Measurements from ENCODE around the gene ANO8. TPM values are rescaled to one million over a fixed set of nuclear protein-coding genes. Genes with fewer than 3 reads are reported as not detected.
A peak's percentile ranks its signal among the peaks of the same experiment; 100 is the strongest.
"Not testable (repeated sequence)": the region's sequence is repeated elsewhere in the genome, so short reads cannot be mapped to it uniquely, and the experiment has no call there.

ANO8 gene
- total RNA-seq, 4 donors from 2014 or later: 1.3 to 6.2 (median 4.2) TPM

DNA sequence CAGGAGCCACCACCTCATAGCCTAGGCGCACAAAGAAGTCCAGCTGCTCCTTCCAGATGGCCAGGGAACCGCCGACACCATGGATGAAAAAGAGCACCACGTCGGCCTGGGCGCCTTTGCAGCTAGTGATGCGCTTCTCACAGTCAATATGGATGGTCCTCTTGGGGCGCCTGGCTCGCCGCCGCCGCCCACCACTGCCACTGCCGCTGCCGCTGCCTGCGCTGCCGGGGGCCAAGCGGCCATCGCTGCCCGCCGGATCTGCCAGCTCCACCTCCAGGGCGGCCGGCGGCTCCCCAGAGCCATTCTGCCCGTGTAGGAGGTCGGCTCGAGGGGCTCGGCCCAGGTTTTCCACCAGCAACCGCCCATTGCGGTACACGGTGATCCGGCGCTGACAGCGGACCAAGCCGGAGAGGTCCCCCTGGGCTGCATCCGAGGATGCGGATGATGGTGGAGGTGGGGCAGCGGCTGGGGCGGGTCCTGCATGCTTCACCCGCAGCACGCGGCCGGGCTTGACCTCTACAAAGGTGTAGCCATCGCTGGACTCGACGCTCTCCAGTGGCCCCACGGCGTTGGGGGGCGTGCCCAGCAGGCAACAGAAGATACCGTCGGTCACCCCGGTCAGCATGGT lies 33.5 kb downstream of the ANO8 start:
- Histone ChIP-seq H3K27me3 (no peaks in the 10 kb centered on the region), H3K36me3 (peaks cover 0 to 35% of the 10 kb centered on the region in 2 donors), H3K9me3 (no peaks in the 10 kb centered on the region), H3K4me3 (no peak overlapping the region), H3K27ac (no peak overlapping the region), H3K4me1 (peaks cover 0 to 58% (median 28%) of the 10 kb centered on the region in 3 donors)
- WGBS, 2 donors (ENCODE audit: low coverage in 1 of 2): 100% methylated on average over 1 of the region's 51 CpGs; no CpG with 5 or more reads in 1 of the 2 donors
- ATAC-seq: no peak
- no peak for TF ChIP-seq EP300 (IDR thresholded peaks at IDR 0.05)
- no peak for TF ChIP-seq POLR2A (IDR thresholded peaks at IDR 0.05)
- TF ChIP-seq, protein P1, sequence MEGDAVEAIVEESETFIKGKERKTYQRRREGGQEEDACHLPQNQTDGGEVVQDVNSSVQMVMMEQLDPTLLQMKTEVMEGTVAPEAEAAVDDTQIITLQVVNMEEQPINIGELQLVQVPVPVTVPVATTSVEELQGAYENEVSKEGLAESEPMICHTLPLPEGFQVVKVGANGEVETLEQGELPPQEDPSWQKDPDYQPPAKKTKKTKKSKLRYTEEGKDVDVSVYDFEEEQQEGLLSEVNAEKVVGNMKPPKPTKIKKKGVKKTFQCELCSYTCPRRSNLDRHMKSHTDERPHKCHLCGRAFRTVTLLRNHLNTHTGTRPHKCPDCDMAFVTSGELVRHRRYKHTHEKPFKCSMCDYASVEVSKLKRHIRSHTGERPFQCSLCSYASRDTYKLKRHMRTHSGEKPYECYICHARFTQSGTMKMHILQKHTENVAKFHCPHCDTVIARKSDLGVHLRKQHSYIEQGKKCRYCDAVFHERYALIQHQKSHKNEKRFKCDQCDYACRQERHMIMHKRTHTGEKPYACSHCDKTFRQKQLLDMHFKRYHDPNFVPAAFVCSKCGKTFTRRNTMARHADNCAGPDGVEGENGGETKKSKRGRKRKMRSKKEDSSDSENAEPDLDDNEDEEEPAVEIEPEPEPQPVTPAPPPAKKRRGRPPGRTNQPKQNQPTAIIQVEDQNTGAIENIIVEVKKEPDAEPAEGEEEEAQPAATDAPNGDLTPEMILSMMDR (IDR thresholded peaks at IDR 0.05): no peak
- no peak for TF ChIP-seq POLR2AphosphoS5 (IDR thresholded peaks at IDR 0.05)

DNA sequence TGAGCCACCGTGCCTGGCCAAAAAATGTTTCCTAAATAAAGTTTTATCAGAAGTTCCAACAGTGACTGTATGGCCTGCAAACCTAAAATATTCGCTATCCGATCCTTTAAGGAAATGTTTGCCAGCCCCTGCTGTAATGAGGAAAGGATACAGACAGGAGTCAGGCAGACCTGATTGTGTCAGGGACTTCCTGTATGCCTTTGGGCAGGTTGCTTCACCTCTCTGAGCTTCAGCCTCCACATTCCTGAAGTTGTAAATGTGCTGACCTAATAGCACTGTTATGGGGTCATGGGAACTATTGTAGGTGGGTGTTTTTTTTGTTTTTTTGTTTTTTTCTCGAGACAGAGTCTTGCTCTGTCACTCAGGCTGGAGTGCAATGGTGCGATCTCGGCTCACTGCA lies 37.7 kb downstream of the ANO8 start:
- Histone ChIP-seq H3K9me3 (no peaks in the 10 kb centered on the region), H3K27ac (no peak overlapping the region), H3K27me3 (no peaks in the 10 kb centered on the region), H3K4me1 (peaks cover 0 to 46% (median 7%) of the 10 kb centered on the region in 3 donors), H3K4me3 (no peak overlapping the region), H3K36me3 (peaks cover 0 to 47% of the 10 kb centered on the region in 2 donors)
- TF ChIP-seq POLR2AphosphoS5 (IDR thresholded peaks at IDR 0.05) (no peak), EP300 (IDR thresholded peaks at IDR 0.05) (no peak), POLR2A (IDR thresholded peaks at IDR 0.05) (no peak)
- TF ChIP-seq, protein P1 (IDR thresholded peaks at IDR 0.05): no peak
- no peak for ATAC-seq
- WGBS, 2 donors (ENCODE audit: low coverage in 1 of 2): 77 to 87% methylated on average over 6 of the region's 6 CpGs

DNA sequence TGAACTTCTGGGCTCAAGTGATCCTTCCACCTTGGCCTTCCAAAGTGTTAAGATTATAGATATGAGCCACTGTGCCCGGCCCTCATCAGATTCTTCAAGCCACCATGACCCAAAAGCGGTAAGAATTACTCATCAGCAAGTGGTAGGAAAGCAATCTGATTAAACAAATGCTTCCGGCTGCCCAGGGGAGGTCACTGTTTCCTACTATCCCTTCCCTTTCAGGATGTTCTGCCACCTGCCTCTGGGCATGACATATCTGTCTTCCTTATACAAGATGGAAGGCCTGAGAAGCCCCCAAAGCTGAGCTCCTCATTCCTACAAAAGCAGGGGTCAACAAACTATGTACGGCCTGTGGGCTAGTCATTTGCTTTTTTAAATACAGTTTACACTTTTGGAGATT lies 38.4 kb downstream of the ANO8 start:
- WGBS, 2 donors (ENCODE audit: low coverage in 1 of 2): 35 to 36% methylated on average over 4 of the region's 4 CpGs

DNA sequence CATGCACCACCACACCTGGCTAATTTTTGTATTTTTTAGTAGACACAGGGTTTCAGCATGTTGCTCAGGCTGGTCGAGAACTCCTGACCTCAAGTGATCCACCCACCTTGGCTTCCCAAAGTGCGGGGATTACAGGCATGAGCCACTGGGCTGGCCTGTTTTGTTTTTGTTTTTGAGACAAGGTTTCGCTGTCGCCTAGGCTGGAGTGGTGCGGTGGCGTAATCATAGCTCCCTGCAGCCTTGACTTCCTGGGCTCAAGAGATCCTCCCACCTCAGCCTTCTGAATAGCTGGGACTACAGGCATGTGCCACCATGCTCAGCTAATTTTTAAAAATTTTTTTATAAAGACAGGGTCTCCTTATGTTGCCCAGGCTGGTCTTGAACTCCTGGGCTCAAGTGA lies 39.1 kb downstream of the ANO8 start:
- peaks cover 0 to 35% (median 7%) of the 10 kb centered on the region in 3 donors for H3K4me1 ChIP-seq
- ATAC-seq, H3K27me3 ChIP-seq, H3K9me3 ChIP-seq, H3K4me3 ChIP-seq, H3K27ac ChIP-seq: not testable (repeated sequence)
- 100% methylated on average over 5 of the region's 6 CpGs; no CpG with 5 or more reads in 1 of the 2 donors for WGBS, 2 donors (ENCODE audit: low coverage in 1 of 2)
- peaks cover 0 to 37% of the 10 kb centered on the region in 2 donors for H3K36me3 ChIP-seq

More for the DNA sequence above, 38.4 kb downstream of the ANO8 start:
- no peak overlapping the region for H3K4me3 ChIP-seq
- no peak for TF ChIP-seq EP300 (IDR thresholded peaks at IDR 0.05)
- TF ChIP-seq, protein P1 (IDR thresholded peaks at IDR 0.05): no peak
- no peak for TF ChIP-seq POLR2AphosphoS5 (IDR thresholded peaks at IDR 0.05)
- TF ChIP-seq POLR2A (IDR thresholded peaks at IDR 0.05): no peak
- ATAC-seq: no peak
- H3K36me3 ChIP-seq: peaks cover 0 to 44% of the 10 kb centered on the region in 2 donors
- H3K27ac ChIP-seq: no peak overlapping the region
- peaks cover 0 to 42% (median 7%) of the 10 kb centered on the region in 3 donors for H3K4me1 ChIP-seq
- no peaks in the 10 kb centered on the region for H3K9me3 ChIP-seq
- no peaks in the 10 kb centered on the region for H3K27me3 ChIP-seq

DNA sequence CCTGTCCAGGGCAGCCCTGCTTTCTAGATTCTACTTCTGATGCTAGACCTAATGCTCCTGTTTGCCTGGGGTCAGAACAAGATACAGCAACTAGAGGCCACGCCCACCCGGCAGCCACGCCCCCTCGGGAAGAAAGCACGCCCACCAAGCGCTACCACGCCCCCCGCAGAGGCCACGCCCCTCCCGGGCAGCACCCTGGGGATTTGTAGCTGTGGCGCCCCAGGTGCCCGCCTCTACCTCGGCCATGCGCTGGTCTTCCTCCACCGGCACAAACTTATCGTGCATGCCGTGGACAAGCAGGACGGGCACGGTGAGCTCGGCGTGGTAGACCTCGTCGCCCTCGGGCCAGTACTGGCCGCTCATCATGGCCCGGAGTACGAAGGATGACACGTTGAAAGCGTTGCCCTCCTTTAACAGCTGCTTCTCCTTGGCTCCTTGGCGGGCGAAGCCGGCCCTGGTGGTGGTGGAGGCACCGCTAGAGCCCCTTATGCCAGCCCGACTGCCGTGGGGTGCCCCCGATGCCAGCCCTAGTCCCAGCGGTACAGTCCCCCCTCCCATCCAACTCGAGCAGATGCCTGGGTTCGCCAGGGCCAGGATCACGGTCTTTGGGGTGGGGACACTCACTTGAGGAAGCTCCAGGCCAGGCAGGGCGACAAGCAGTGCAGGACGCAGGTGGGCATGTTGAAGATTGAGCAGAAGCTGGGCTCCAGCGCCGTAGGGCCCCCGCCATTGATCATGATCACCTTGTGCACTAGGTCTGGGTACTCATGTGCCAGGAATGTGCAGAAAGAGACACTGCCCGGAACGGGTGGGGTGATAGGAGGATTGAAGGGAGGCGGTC lies 40.4 kb downstream of the ANO8 start:
- TF ChIP-seq POLR2AphosphoS5 (IDR thresholded peaks at IDR 0.05) (no peak), EP300 (IDR thresholded peaks at IDR 0.05) (no peak), POLR2A (IDR thresholded peaks at IDR 0.05) (no peak)
- TF ChIP-seq, protein P1 (IDR thresholded peaks at IDR 0.05): no peak
- no peak for ATAC-seq
- Histone ChIP-seq H3K27me3 (no peaks in the 10 kb centered on the region), H3K36me3 (peaks cover 0 to 29% of the 10 kb centered on the region in 2 donors), H3K4me3 (no peak overlapping the region), H3K27ac (peak overlapping the region in 1 of 4 donors; percentile 54), H3K9me3 (no peaks in the 10 kb centered on the region), H3K4me1 (peaks cover 0 to 33% (median 7%) of the 10 kb centered on the region in 3 donors)
- 71 to 85% methylated on average over 4 to 24 of the region's 48 CpGs for WGBS, 2 donors (ENCODE audit: low coverage in 1 of 2)
